A549 (cell line): ENCODE data around the gene PRRG1. TPM values are rescaled to one million over a fixed set of nuclear protein-coding genes. Genes with fewer than 3 reads are reported as not detected.

Source experiments
- ATAC-seq, 2 experiments: fragments of 200-7000 bp in 1 of 2; fragments of >200 bp in 1 of 2; cut with Nextera tagmentation in 1 of 2; cut with Tn5 transposase in 1 of 2; 3 replicates each; pipeline versions ENCODE4 v1.8.0 to v1.9.1; 2018 to 2020; ENCODE audit warnings: mild to moderate bottlenecking in 1 of 2, moderate library complexity in 1 of 2
- CTCF ChIA-PET: fragments of 300-600 bp; sonication (Branson Sonifier 250); formaldehyde crosslinking; extraction: SDS; loops from one replicate; lab custom pipeline; 2021; ENCODE audit warnings: antibody characterized with exemption, inconsistent platforms; lab: Yijun Ruan, JAX
- POLR2A ChIA-PET: fragments of 350-600 bp; formaldehyde crosslinking; extraction: SDS; loops from one replicate; lab custom pipeline; 2021; ENCODE audit warnings: antibody characterized with exemption, inconsistent platforms; lab: Yijun Ruan, JAX
- DNase-seq, 2 experiments: peaks; one replicate each; pipeline versions ENCODE4 v3.0.0 to v3.0.0-alpha.2; 2011 to 2016; ENCODE audit warnings: low read depth in 1 of 2, low spot score in 1 of 2
- FAIRE-seq: peaks from 2 replicates; lab custom pipeline; 2011; peaks lifted over from hg19 to GRCh38; lab: Jason Lieb, UNC
- H3K27ac ChIP-seq, 2 experiments: fragments of >200 bp; sonication (Bioruptor Twin); formaldehyde crosslinking; 3 replicates each; pipeline ENCODE4 v1.5.1; 2016 to 2017
- H3K4me1 ChIP-seq: fragments of >200 bp; sonication (Bioruptor Twin); formaldehyde crosslinking; 3 replicates; pipeline ENCODE4 v1.6.1; 2016
- H3K4me2 ChIP-seq: fragments of >200 bp; sonication (Bioruptor Twin); formaldehyde crosslinking; 3 replicates; pipeline ENCODE4 v1.6.1; 2016
- H3K4me3 ChIP-seq: fragments of >200 bp; sonication (Bioruptor Twin); formaldehyde crosslinking; 3 replicates; pipeline ENCODE4 v1.5.1; 2016
- H3K9me3 ChIP-seq: fragments of >200 bp; sonication (Bioruptor Twin); formaldehyde crosslinking; 3 replicates; pipeline ENCODE4 v1.6.1; 2016
- BHLHE40 ChIP-seq: IDR thresholded peaks from 2 replicates; pipeline ENCODE4 v1.6.1; 2012; ENCODE audit warnings: low read depth, low read length, inconsistent platforms
- CBX2 ChIP-seq: fragments of 200-600 bp; sonication (generic); IDR thresholded peaks from 2 replicates; pipeline ENCODE4 v1.6.1; 2016; ENCODE audit warnings: low read depth, mild to moderate bottlenecking, borderline replicate concordance
- CBX8 ChIP-seq: fragments of 200-600 bp; sonication (generic); IDR thresholded peaks from 2 replicates; pipeline ENCODE4 v1.6.1; 2016
- CHD2 ChIP-seq: fragments of 150-350 bp; IDR thresholded peaks from 2 replicates; pipeline ENCODE4 v1.6.1; 2014; ENCODE audit warnings: low read length; ENCODE audit not compliant: partially characterized antibody
- CHD4 ChIP-seq: fragments of 200-600 bp; sonication (generic); IDR thresholded peaks from 2 replicates; pipeline ENCODE4 v1.6.1; 2016; ENCODE audit warnings: antibody characterized with exemption, mild to moderate bottlenecking, borderline replicate concordance
- CTCF ChIP-seq: fragments of >200 bp; sonication (Bioruptor Twin); formaldehyde crosslinking; IDR thresholded peaks from 3 replicates; pipeline ENCODE4 v1.5.1; 2016
- ELK1 ChIP-seq: fragments of 150-350 bp; IDR thresholded peaks from 2 replicates; pipeline ENCODE4 v1.6.1; 2014; ENCODE audit warnings: low read depth, mild to moderate bottlenecking, low read length
- EP300 ChIP-seq, 2 experiments: fragments of >200 bp; sonication (Bioruptor Twin); formaldehyde crosslinking; IDR thresholded peaks; 2 replicates in 1 of 2; 3 replicates in 1 of 2; pipeline ENCODE4 v1.6.1; 2016 to 2017
- FOSL2 ChIP-seq, 2 experiments: fragments of 450-650 bp in 1 of 2; fragments of >200 bp in 1 of 2; sonication (Bioruptor Twin) in 1 of 2; formaldehyde crosslinking; IDR thresholded peaks; 2 replicates each; pipeline versions ENCODE4 v1.5.0 to v1.6.1; 2016 to 2020; ENCODE audit warnings: mild to moderate bottlenecking in 1 of 2, moderate library complexity in 1 of 2
- HEYL ChIP-seq: fragments of 250-450 bp; sonication (Bioruptor Pico); IDR thresholded peaks from 2 replicates; pipeline ENCODE4 v1.8.0; 2021; ENCODE audit warnings: mild to moderate bottlenecking, moderate library complexity
- HMGXB4 ChIP-seq: fragments of 250-450 bp; sonication (Bioruptor Pico); IDR thresholded peaks from 2 replicates; pipeline ENCODE4 v1.5.0; 2021; ENCODE audit warnings: mild to moderate bottlenecking, moderate library complexity, borderline replicate concordance
- KDM1A ChIP-seq: fragments of 200-600 bp; sonication (generic); IDR thresholded peaks from 2 replicates; pipeline ENCODE4 v1.6.1; 2016; ENCODE audit warnings: low read depth, mild to moderate bottlenecking
- KDM5A ChIP-seq: fragments of 200-600 bp; sonication (generic); IDR thresholded peaks from 2 replicates; pipeline ENCODE4 v1.6.1; 2016; ENCODE audit warnings: antibody characterized with exemption, mild to moderate bottlenecking
- MAFK ChIP-seq: fragments of 450-650 bp; IDR thresholded peaks from 2 replicates; pipeline ENCODE4 v1.6.1; 2014; ENCODE audit not compliant: partially characterized antibody
- NPAS2 ChIP-seq: fragments of 250-450 bp; sonication (Bioruptor Pico); IDR thresholded peaks from 2 replicates; pipeline ENCODE4 v1.8.0; 2022; ENCODE audit warnings: mild to moderate bottlenecking, moderate library complexity, borderline replicate concordance
- NR3C1 ChIP-seq: fragments of >200 bp; sonication (Bioruptor Twin); formaldehyde crosslinking; IDR thresholded peaks from 3 replicates; pipeline ENCODE4 v1.6.1; 2017
- PBX3 ChIP-seq: IDR thresholded peaks from 2 replicates; pipeline ENCODE4 v1.6.1; 2012
- PHF8 ChIP-seq: fragments of 200-600 bp; sonication (generic); IDR thresholded peaks from 2 replicates; pipeline ENCODE4 v1.6.1; 2016; ENCODE audit warnings: low read depth, mild to moderate bottlenecking, antibody characterized with exemption, moderate library complexity, borderline replicate concordance
- SREBF2 ChIP-seq: fragments of 450-650 bp; IDR thresholded peaks from 2 replicates; pipeline ENCODE4 v1.6.1; 2014; ENCODE audit warnings: mild to moderate bottlenecking, moderate library complexity
- TP53 ChIP-seq: fragments of 250-450 bp; sonication (Bioruptor Pico); IDR thresholded peaks from 2 replicates; pipeline ENCODE4 v1.5.0; 2021; ENCODE audit warnings: mild to moderate bottlenecking, moderate library complexity
- USF2 ChIP-seq: fragments of 450-650 bp; IDR thresholded peaks from 2 replicates; pipeline ENCODE4 v1.6.1; 2014; ENCODE audit warnings: antibody characterized with exemption
- ZSCAN20 ChIP-seq: fragments of 250-450 bp; sonication (Bioruptor Pico); IDR thresholded peaks from 2 replicates; pipeline ENCODE4 v1.8.0; 2022; ENCODE audit warnings: mild to moderate bottlenecking, moderate library complexity
- WGBS: methylation state at CpG from one replicate; pipeline ENCODE4 v1.1.6; 2017; ENCODE audit errors: missing lambda C conversion rate; 5-methylcytosine and 5-hydroxymethylcytosine counted together
- polyA plus RNA-seq, 4 experiments: library from polyadenylated mRNA; depleted of rRNA in 3 of 4; stranded (reverse); fragments of >200 nt; fragmentation: RNase III in 1 of 4; extraction: RNeasy Plus Mini Kit Qiagen cat#74134 plus additional on column Dnase treatment in 1 of 4; gene quantifications; 2 replicates in 3 of 4; 3 replicates in 1 of 4; pipeline ENCODE4 v1.2.3, GENCODE V29; 2011 to 2017

PRRG1 gene
- polyA plus RNA-seq, 2 of the 4 experiments (the other 2 are of a cell fraction): 5.0 to 15.9 TPM

- DNase-seq: no peak
- H3K27ac ChIP-seq: no peak overlapping the region
- CTCF ChIA-PET: no interaction called here
- POLR2A ChIA-PET: no interaction called here
- no peaks in the 10 kb centered on the region for H3K9me3 ChIP-seq
- H3K4me1 ChIP-seq: no peaks in the 10 kb centered on the region
- H3K4me2 ChIP-seq: no peak overlapping the region
- no peak for TF ChIP-seq MAFK
- no peak for TF ChIP-seq ELK1
- no peak for TF ChIP-seq FOSL2 (IDR thresholded peaks at IDR 0.05)
- no peak for TF ChIP-seq FOSL2 (CRISPR knock-in tag; IDR thresholded peaks at IDR 0.05)
- no peak for TF ChIP-seq CBX8
- TF ChIP-seq NR3C1: no peak
- TF ChIP-seq BHLHE40: no peak
- TF ChIP-seq HMGXB4 (CRISPR knock-in tag): no peak
- no peak for TF ChIP-seq CHD4
- TF ChIP-seq CBX2: no peak
- TF ChIP-seq HEYL: no peak
- TF ChIP-seq CTCF: no peak
- TF ChIP-seq PBX3: no peak
- TF ChIP-seq KDM1A: no peak
- no peak for TF ChIP-seq TP53
- TF ChIP-seq EP300 (IDR thresholded peaks at IDR 0.05): no peak
- no peak for TF ChIP-seq NPAS2 (CRISPR knock-in tag)
- no peak for TF ChIP-seq USF2
- TF ChIP-seq KDM5A: no peak
- no peak for TF ChIP-seq CHD2
- no peak for TF ChIP-seq PHF8
- ATAC-seq: no peak
- no peak for FAIRE-seq
- no peak overlapping the region for H3K4me3 ChIP-seq
Measured at GRCh38 chrX:37420185-37420584, 71.0 kb downstream of the PRRG1 start.

GRCh38 chrX:37420756-37421155 is 71.6 kb downstream of the PRRG1 start:
- TF ChIP-seq CBX8 (no peak), SREBF2 (no peak), ZSCAN20 (CRISPR knock-in tag) (no peak), EP300 (IDR thresholded peaks at IDR 0.05) (no peak), NR3C1 (no peak)
- no peaks in the 10 kb centered on the region for H3K4me1 ChIP-seq
- no peak for FAIRE-seq
- no peak overlapping the region for H3K4me3 ChIP-seq
- ATAC-seq: no peak
- H3K4me2 ChIP-seq: no peak overlapping the region
- 94% methylated on average over 3 of the region's 3 CpGs for WGBS
- ChIA-PET CTCF (no interaction called here), POLR2A (no interaction called here)
- H3K27ac ChIP-seq: no peak overlapping the region
- no peak for DNase-seq
- no peaks in the 10 kb centered on the region for H3K9me3 ChIP-seq
